ENCODE measurements around the gene NOXRED1. TPM values are rescaled to one million over a fixed set of nuclear protein-coding genes. Genes with fewer than 3 reads are reported as not detected.

The NOXRED1 gene
- total RNA-seq, 1 experiment from 2014 or later, result 0.41 TPM

- no TSS peak for BruUV-seq (replicated peaks)
- POLR2A ChIA-PET, result no interaction called here
- Mint-ChIP-seq H3K9me3 (ENCODE audit: unreplicated experiment) (no peaks in the 10 kb centered on the region), H3K4me1 (ENCODE audit: low read depth, unreplicated experiment) (no peaks in the 10 kb centered on the region), H3K27ac (ENCODE audit: unreplicated experiment) (no peak overlapping the region), H3K27me3 (ENCODE audit: insufficient read depth, unreplicated experiment) (no peaks in the 10 kb centered on the region), H3K4me3 (ENCODE audit: unreplicated experiment) (no peak overlapping the region), H3K36me3 (ENCODE audit: insufficient read depth, unreplicated experiment) (peaks cover 15% of the 10 kb centered on the region)
- intact Hi-C loops (cut with micrococcal nuclease; ENCODE audit: unreplicated experiment), result no loop called here
- CTCF ChIA-PET, result no interaction called here
- TF ChIP-seq, protein P1, sequence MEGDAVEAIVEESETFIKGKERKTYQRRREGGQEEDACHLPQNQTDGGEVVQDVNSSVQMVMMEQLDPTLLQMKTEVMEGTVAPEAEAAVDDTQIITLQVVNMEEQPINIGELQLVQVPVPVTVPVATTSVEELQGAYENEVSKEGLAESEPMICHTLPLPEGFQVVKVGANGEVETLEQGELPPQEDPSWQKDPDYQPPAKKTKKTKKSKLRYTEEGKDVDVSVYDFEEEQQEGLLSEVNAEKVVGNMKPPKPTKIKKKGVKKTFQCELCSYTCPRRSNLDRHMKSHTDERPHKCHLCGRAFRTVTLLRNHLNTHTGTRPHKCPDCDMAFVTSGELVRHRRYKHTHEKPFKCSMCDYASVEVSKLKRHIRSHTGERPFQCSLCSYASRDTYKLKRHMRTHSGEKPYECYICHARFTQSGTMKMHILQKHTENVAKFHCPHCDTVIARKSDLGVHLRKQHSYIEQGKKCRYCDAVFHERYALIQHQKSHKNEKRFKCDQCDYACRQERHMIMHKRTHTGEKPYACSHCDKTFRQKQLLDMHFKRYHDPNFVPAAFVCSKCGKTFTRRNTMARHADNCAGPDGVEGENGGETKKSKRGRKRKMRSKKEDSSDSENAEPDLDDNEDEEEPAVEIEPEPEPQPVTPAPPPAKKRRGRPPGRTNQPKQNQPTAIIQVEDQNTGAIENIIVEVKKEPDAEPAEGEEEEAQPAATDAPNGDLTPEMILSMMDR (IDR thresholded peaks at IDR 0.05; ENCODE audit: insufficient read depth in 1 of 2, low read depth in 1 of 2, low read length in 1 of 2, severe bottlenecking in 1 of 2, unreplicated experiment in 1 of 2), result no peak
- H3K9me3 ChIP-seq, result no peaks in the 10 kb centered on the region
- H3K4me1 ChIP-seq, result no peaks in the 10 kb centered on the region
- DNase-seq, result no peak
- H3K27me3 ChIP-seq (replicated peaks; ENCODE audit: control insufficient read depth, insufficient read depth, low read length), result no peaks in the 10 kb centered on the region
- H3K4me3 ChIP-seq (ENCODE audit: low read depth, low read length), result no peak overlapping the region
- no peaks in the 10 kb centered on the region; the same call in 1 of the 2 replicates for H3K36me3 ChIP-seq (ENCODE audit: control insufficient read depth, insufficient read depth, low read length)
Measured at GRCh38 chr14:77439861-77440260, 16.5 kb upstream of the NOXRED1 start.

DNA sequence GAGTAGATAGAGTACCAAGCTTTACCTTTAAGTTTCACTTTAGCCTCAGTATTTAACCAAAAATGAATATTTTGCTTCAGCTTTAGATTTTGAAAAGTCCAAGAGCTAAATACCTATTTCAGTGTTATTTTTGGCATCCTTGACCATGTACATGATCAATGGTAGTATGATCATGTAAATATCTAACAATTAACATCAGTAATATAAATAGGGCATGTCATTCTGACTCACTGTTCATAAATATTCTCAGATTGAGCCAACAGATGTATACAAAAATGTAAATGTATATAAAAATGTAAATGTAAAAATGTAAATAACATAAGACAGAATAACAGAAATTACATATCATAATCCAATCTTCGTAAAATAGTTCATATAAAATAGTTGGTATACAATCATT, 15.3 kb upstream of the NOXRED1 start:
- ChIA-PET CTCF (no interaction called here), POLR2A (no interaction called here)
- Mint-ChIP-seq H3K27ac (ENCODE audit: unreplicated experiment) (no peak overlapping the region), H3K4me1 (ENCODE audit: low read depth, unreplicated experiment) (no peaks in the 10 kb centered on the region), H3K36me3 (ENCODE audit: insufficient read depth, unreplicated experiment) (peaks cover 16% of the 10 kb centered on the region), H3K9me3 (ENCODE audit: unreplicated experiment) (no peaks in the 10 kb centered on the region), H3K27me3 (ENCODE audit: insufficient read depth, unreplicated experiment) (no peaks in the 10 kb centered on the region), H3K4me3 (ENCODE audit: unreplicated experiment) (no peak overlapping the region)
- TF ChIP-seq, protein P1 (IDR thresholded peaks at IDR 0.05; ENCODE audit: insufficient read depth in 1 of 2, low read depth in 1 of 2, low read length in 1 of 2, severe bottlenecking in 1 of 2, unreplicated experiment in 1 of 2), result no peak
- Histone ChIP-seq H3K36me3 (ENCODE audit: control insufficient read depth, insufficient read depth, low read length) (no peaks in the 10 kb centered on the region; the same call in 1 of the 2 replicates), H3K4me1 (no peaks in the 10 kb centered on the region), H3K4me3 (ENCODE audit: low read depth, low read length) (no peak overlapping the region), H3K9me3 (no peaks in the 10 kb centered on the region), H3K27me3 (replicated peaks; ENCODE audit: control insufficient read depth, insufficient read depth, low read length) (no peaks in the 10 kb centered on the region)
- no TSS peak for BruUV-seq (replicated peaks)
- no peak for DNase-seq
- intact Hi-C loops (cut with micrococcal nuclease; ENCODE audit: unreplicated experiment), result no loop called here

DNA sequence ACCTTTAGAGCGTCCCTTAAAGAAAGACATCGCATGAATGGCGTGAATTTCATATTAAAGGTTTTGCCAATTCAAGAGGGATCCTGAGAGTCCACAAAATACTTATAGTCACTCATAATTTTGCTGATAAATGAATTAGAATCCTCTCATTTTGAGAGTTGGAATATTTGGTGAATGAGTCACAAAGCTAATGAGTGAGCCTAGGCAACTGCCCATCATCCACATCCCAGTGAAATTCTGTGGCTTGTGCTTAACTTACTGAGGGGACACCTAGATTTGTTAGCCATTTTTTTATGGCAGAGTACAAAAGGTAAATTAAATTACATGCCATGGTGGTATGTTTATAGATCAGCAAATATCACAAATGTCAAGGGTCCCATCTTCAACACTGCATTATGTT, 12.7 kb upstream of the NOXRED1 start:
- no peaks in the 10 kb centered on the region for H3K9me3 ChIP-seq
- H3K4me1 ChIP-seq, result no peaks in the 10 kb centered on the region
- H3K4me3 ChIP-seq (ENCODE audit: low read depth, low read length), result no peak overlapping the region
- no TSS peak for BruUV-seq (replicated peaks)
- H3K27me3 ChIP-seq (replicated peaks; ENCODE audit: control insufficient read depth, insufficient read depth, low read length), result no peaks in the 10 kb centered on the region
- ChIA-PET CTCF (no interaction called here), POLR2A (no interaction called here)
- no peaks in the 10 kb centered on the region for H3K4me1 Mint-ChIP-seq (ENCODE audit: low read depth, unreplicated experiment)
- no peak for DNase-seq
- no peaks in the 10 kb centered on the region for H3K9me3 Mint-ChIP-seq (ENCODE audit: unreplicated experiment)
- H3K27ac Mint-ChIP-seq (ENCODE audit: unreplicated experiment), result no peak overlapping the region
- H3K36me3 Mint-ChIP-seq (ENCODE audit: insufficient read depth, unreplicated experiment), result peaks cover 16% of the 10 kb centered on the region
- no peaks in the 10 kb centered on the region; the same call in 1 of the 2 replicates for H3K36me3 ChIP-seq (ENCODE audit: control insufficient read depth, insufficient read depth, low read length)
- TF ChIP-seq, protein P1 (IDR thresholded peaks at IDR 0.05; ENCODE audit: insufficient read depth in 1 of 2, low read depth in 1 of 2, low read length in 1 of 2, severe bottlenecking in 1 of 2, unreplicated experiment in 1 of 2), result no peak
- intact Hi-C loops (cut with micrococcal nuclease; ENCODE audit: unreplicated experiment), result no loop called here
- no peak overlapping the region for H3K4me3 Mint-ChIP-seq (ENCODE audit: unreplicated experiment)
- H3K27me3 Mint-ChIP-seq (ENCODE audit: insufficient read depth, unreplicated experiment), result no peaks in the 10 kb centered on the region

Measured in Caco-2 (cell line).